ENCODE results near the gene SCARB1. TPM values are rescaled to one million over a fixed set of nuclear protein-coding genes. Genes with fewer than 3 reads are reported as not detected.
A peak's percentile ranks its signal among the peaks of the same experiment; 100 is the strongest.

Gene SCARB1
- total and polyA plus RNA-seq, 9 of the 15 experiments (the other 6 are each of a cell fraction or from before 2014, with no cell fraction given), result 0.56 to 157 (median 52.8) TPM

- ChIA-PET CTCF (ENCODE audit: low intra/inter-chr PET ratio) (no interaction called here), POLR2A (interaction anchor here (1.0 kb wide), 1 partner anchor 50 kb away, joined by 5 read pairs; no protein-coding TSS in a partner anchor)
- Histone ChIP-seq H3K27ac (ENCODE audit: extremely low read depth, low read depth, low read length) (no peak overlapping the region), H3K4me2 (ENCODE audit: insufficient read depth, low read length) (no peak overlapping the region), H3K36me3 (ENCODE audit: control insufficient read depth, insufficient read depth, low read length) (peaks cover 84% of the 10 kb centered on the region), H3K4me3 (no peak overlapping the region), H2AFZ (ENCODE audit: low read depth, low read length) (no peak overlapping the region), H3K9ac (ENCODE audit: insufficient read depth in 1 of 2, low read depth in 2 of 2, low read length in 2 of 2) (peak overlapping the region in 1 of 2 experiments; percentile 8; a peak in 1 of 4 replicates), H3K9me3 (replicated peaks; ENCODE audit: control insufficient read depth, insufficient read depth, low read depth, low read length) (no peaks in the 10 kb centered on the region), H3K9me1 (ENCODE audit: control insufficient read depth, insufficient read depth, low read length) (peaks cover 15% of the 10 kb centered on the region), H4K20me1 (replicated peaks; ENCODE audit: control insufficient read depth, insufficient read depth, low read length) (peaks cover 37% of the 10 kb centered on the region), H3K79me2 (ENCODE audit: control insufficient read depth, insufficient read depth, low read length) (peaks cover 93% of the 10 kb centered on the region), H3K4me1 (replicated peaks in 1 of 2; ENCODE audit: control insufficient read depth in 2 of 2, insufficient read depth in 2 of 2, low read length in 2 of 2) (peaks cover 30 to 38% of the 10 kb centered on the region in 2 experiments), H3K27me3 (ENCODE audit: control insufficient read depth in 2 of 2, insufficient read depth in 2 of 2, low read length in 2 of 2) (no peaks in the 10 kb centered on the region)
- in situ Hi-C loops (cut with MboI) (no loop called here), intact Hi-C loops (cut with micrococcal nuclease) (no loop called here)
- no peak for DNase-seq (ENCODE audit: extremely low read depth in 1 of 4, low spot score in 3 of 4)
- WGBS (ENCODE audit: insufficient coverage, low coverage, missing lambda C conversion rate), result 74% methylated on average over 11 of the region's 11 CpGs
- no peak for ATAC-seq
- BruUV-seq (replicated peaks), result no TSS peak
- peak; percentile 23 for FAIRE-seq
- TF ChIP-seq ZNF134 (CRISPR knock-in tag; conservative IDR thresholded peaks at IDR 0.05), result no peak
- no peak for TF ChIP-seq FOXP1 (CRISPR knock-in tag; IDR thresholded peaks at IDR 0.05)
- TF ChIP-seq ZNF785 (CRISPR knock-in tag; IDR thresholded peaks at IDR 0.05), result no peak
- TF ChIP-seq ZFPM2 (CRISPR knock-in tag; IDR thresholded peaks at IDR 0.05), result no peak
- TF ChIP-seq USF2 (CRISPR knock-in tag; IDR thresholded peaks at IDR 0.05), result no peak
- no peak for TF ChIP-seq ZNF277 (CRISPR knock-in tag; IDR thresholded peaks at IDR 0.05; ENCODE audit: borderline replicate concordance)
- no peak for TF ChIP-seq POLR2AphosphoS5 (IDR thresholded peaks at IDR 0.05; ENCODE audit: control insufficient read depth, insufficient read depth, low read depth, low read length)
- no peak for TF ChIP-seq ZNF77 (CRISPR knock-in tag; IDR thresholded peaks at IDR 0.05)
- no peak for TF ChIP-seq PBX2 (CRISPR knock-in tag; IDR thresholded peaks at IDR 0.05; ENCODE audit: low read depth)
- peak; percentile 86 for TF ChIP-seq PBX2 (tag; conservative IDR thresholded peaks at IDR 0.05; ENCODE audit: low read depth)
- no peak for TF ChIP-seq ZNF384 (IDR thresholded peaks at IDR 0.05; ENCODE audit: low read depth, low read length)
- TF ChIP-seq BHLHE40 (IDR thresholded peaks at IDR 0.05; ENCODE audit: low read length), result no peak
- peak; percentile 73 for TF ChIP-seq MEIS2 (IDR thresholded peaks at IDR 0.05; ENCODE audit: partially characterized antibody)
- no peak for TF ChIP-seq KAT8 (IDR thresholded peaks at IDR 0.05; ENCODE audit: low read depth)
- peak; percentile 40; the same call in 1 of the 2 replicates for TF ChIP-seq POLR2A (conservative IDR thresholded peaks at IDR 0.05)
- TF ChIP-seq GABPB2 (CRISPR knock-in tag; conservative IDR thresholded peaks at IDR 0.05), result no peak
- 0 out of 2 replicates have a peak, but pooled peaks have one; percentile 6 for TF ChIP-seq RBFOX2 (IDR thresholded peaks at IDR 0.05; ENCODE audit: low read depth, low read length)
- no peak for TF ChIP-seq KLF16 (IDR thresholded peaks at IDR 0.05)
- no peak for TF ChIP-seq ZBTB5 (IDR thresholded peaks at IDR 0.05)
Measured at GRCh38 chr12:124857921-124858461, 5.7 kb downstream of the SCARB1 start.
